SKM-1 treated with dmso at 0.1 percent for 144 hours (cell line): Measurements from ENCODE around the gene PRKG1.
"Not testable (repeated sequence)": the region's sequence is repeated elsewhere in the genome, so short reads cannot be mapped to it uniquely, and the experiment has no call there.

Experiments used
- DNase-seq: peaks from one replicate; lab custom pipeline; 2025; ENCODE audit not compliant: unreplicated experiment; lab: John Stamatoyannopoulos, UW

PRKG1 gene

DNA sequence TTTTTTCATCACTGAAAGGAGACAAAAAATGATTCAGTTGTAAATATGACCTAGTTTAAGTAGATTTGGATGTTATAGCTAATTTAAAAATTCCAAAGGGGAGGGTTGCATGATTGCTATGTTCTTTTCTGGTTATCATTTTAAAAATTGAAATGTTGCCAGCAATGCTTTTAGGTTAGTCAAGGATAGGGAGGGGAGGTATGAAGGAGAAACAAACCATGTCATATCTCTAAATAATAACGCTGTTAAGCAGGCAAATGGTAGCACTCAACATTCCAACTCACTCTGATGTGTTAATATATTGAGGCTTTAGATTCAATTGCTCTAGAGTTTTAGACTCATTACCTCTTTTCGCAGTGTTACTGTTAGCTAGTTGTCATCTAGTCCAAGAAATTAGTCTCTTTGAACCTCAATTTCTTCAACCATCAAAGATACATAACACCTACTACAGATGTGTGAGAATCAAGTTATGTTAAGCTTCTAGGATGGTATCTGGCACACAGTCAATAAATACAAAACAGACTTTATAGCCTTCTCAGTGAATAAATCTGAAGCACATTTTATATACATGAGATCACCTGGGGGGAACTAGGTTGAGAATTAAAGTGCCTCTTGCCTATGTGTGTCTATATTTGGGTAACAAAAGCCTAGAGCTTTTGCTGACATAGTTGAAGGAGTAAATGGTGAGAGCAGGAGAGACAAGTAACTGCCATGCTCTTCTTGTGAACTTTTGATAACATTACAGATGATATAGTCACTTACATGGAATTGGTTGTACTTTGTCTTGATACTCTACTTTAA, 500.2 kb downstream of the PRKG1 start:
- no peak for DNase-seq

- not testable (repeated sequence) for DNase-seq
These were observed 506.9 kb downstream of the PRKG1 start for GRCh38 chr10:51581196-51581595.

DNA sequence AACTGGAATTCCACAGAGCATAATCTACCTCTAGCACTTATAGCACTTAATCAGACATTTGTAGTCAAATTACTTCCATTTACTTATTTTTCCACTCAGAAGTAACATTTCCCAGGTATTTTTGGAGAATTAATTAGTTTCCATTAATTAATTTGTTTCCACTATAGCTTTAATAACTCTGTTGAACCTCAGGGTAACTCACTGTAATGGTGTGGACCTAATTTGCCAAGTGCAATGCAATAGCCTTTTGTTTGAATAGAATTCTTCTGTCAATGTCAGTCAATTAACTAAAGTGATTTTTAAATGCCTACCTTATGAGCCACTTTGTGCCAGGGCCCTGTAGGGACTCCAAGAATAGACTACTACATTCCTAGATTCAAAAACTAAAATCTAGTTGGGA, 509.7 kb downstream of the PRKG1 start:
- DNase-seq = no peak

DNA sequence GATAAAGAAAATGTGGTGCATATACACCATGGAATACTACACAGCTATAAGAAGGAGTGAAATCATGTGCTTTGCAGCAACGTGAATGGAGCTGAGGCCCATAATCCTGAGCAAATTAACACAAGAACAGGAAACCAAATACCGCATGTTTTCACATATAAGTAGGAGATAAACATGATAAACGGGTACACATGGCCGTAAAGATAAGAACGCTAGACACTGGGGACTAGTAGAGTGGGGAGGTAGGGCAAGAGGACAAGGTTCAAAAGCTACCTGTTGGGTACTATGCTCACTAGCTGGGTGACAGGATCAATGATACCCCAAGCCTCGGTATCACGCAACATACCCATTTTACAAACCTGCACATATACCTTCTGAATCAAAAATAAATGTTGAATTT, 511.5 kb downstream of the PRKG1 start:
- DNase-seq = no peak

GRCh38 chr10:51588984-51589383, 514.7 kb downstream of the PRKG1 start:
- no peak for DNase-seq

GRCh38 chr10:51590818-51591217, 516.5 kb downstream of the PRKG1 start:
- no peak for DNase-seq

DNA sequence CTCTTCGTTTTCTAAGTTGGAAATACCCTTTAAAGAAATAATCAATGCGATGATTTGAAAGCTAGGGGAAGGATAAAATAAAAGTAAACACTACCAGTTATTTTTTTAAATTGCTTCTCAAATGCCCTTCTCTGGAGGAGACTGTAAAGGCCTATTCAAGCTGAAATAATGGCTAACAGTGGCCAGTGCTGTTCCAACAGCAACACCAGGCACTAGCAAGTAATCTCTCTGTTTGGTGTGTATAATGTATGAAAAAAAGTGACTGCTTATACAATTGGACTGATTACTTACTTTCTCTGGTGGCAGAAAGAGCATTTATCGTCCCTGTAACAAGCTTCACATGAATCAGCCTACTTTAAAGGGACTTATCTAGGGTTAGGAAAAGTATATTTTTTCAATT, 522.4 kb downstream of the PRKG1 start:
- no peak for DNase-seq

DNA sequence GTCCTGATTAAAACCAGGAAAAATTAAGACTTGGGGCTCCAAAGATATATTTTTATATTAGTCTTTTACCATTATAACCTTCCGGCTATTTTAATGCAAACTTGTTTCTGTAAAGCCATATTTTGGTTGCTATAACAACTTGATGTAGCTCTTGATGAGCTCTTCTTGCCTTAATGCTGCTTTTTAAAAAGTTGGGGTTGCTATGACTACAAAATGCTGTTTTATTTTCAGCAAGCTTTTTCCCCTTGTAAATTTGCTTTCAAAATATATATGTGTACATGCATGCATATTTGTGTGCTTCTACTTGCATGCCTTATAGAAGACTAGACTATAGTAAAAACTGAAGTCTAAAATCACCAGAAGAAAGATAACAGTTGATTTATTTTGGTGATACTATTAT, 525.4 kb downstream of the PRKG1 start:
- DNase-seq = no peak

DNA sequence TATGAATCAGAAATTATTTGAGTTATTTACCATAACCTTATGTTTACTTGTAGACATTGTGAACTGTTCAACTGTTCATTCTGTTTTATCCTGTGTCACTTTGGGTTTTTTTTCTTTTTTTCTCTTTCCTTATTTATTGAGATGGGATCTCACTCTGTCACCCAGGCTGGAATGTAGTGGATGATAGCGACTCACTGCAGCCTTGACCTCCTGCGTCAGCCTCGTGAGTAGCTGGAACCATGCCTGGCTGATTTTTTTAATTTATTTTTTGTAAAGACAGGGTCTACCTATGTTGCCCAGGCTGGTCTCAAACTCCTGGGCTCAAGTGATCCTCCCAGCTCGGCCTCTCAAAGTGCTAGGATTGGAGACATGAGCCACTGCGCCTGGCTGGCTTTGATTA, 528.0 kb downstream of the PRKG1 start:
- no peak for DNase-seq

DNA sequence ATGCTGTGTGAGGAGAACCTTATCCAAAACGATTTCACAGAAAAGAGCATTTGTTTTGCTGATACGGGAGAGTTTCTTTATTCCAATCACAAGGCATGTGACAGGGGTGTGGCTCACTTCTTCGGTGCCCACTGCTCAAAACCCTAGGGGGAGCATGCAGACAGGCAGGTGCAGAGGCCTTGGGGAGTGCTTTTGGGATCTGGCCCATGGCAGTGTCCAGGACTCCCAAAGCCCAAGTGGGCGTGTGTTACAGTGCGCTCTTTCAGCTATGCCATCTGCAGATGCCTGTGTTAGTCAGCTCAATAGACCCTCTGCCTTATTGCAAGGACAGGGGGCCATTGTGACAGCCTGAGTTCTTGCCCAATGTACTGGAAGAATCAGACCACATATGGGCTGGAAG, 530.3 kb downstream of the PRKG1 start:
- DNase-seq = no peak

GRCh38 chr10:51606825-51607462, 532.7 kb downstream of the PRKG1 start:
- DNase-seq = no peak

GRCh38 chr10:51607463-51607835, 533.2 kb downstream of the PRKG1 start:
- DNase-seq = no peak

DNA sequence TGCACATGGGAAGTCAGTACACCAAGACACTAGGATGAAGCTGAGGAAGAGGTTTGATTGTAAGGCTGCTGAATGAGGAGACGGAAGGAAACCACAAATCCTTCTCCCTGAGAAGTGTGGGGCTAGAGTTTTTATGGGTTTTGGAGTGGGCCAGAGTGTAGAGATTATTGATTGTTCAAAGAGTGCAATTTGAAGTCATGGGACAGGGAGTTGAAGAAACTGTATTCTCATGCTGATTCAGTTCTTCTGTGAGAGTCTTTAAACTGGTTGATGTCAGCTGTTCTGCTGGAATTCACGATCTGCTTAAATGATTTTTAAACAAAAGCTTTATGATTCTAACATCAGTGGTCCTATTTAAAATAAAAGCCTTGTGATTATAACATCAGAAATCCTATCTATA, 533.9 kb downstream of the PRKG1 start:
- no peak for DNase-seq

GRCh38 chr10:51615764-51616298, 541.5 kb downstream of the PRKG1 start:
- DNase-seq = no peak

DNA sequence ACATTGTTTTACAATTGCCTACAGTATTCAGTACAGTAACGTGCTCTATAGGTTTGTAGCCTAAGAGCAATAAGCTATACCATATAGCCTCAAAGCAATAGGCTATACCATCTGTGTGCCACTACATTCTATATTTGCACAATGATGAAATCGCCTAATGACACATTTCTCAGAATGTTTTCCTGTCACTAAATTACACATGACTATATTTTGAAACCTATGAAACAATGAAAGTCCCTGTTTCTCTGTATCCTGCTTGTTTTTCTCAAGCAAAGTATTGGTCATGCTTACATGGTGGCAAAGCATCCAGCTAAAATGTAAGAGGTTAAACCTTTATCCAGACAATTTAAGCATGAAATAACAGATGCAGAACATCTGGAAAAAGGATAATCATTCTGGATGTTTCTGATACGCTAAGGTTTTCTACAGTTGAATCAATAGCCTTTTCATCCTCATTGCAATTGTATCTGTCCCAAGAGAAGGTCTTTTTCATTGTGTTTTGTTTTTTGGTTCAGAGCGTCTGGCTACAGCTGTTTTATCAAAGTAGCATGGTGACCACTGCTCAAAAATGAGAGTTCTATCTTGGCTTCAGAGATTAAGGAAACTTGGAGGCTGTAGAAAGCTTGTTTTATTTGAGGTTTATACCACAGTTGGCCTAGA, 543.4 kb downstream of the PRKG1 start:
- DNase-seq = no peak

DNA sequence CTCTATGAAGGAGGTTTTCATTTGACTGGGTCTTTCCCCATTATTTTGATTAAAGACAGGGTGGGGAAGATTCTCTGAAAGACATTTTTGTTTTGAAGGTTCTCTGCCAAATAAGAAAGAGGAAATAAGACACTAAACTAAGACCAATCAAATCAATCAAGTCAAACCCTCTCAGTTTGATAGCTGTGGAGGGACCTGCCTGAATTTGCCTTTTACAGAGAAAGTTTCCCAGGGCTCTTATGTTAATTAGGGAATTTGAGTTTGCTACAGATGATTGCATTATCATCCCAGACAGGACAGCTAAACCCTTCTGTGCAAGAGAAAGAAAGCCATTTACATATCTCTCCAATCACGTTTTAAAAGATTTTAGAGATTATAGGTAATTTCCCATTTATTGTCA, 545.1 kb downstream of the PRKG1 start:
- no peak for DNase-seq

GRCh38 chr10:51620131-51620530, 545.8 kb downstream of the PRKG1 start:
- no peak for DNase-seq

- no peak for DNase-seq
These were observed 549.7 kb downstream of the PRKG1 start for GRCh38 chr10:51624013-51624412.

GRCh38 chr10:51629934-51630639, 555.8 kb downstream of the PRKG1 start:
- DNase-seq = no peak

GRCh38 chr10:51630640-51631005, 556.3 kb downstream of the PRKG1 start:
- DNase-seq = no peak

DNA sequence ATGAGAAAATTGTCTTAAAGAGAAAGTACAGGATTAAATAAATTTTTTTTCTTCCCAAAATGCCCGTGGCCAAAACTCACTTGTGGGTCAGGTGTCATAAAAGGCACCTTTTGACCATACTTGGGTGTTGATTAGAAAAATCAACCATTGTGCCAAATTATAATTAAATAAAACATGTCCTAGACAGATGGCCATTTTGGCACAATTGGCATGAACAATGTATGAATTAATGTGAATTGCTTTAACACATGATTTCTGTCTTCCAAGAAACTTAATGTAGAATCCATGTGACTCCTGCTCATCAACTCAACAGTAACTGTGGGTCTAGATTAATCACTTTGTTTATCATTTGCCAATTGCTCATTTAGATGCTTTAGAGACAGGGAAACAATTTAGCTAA, 561.1 kb downstream of the PRKG1 start:
- no peak for DNase-seq
